HG03064 (cell line): ENCODE measurements around the gene MSL2.
"Not testable (repeated sequence)": the region's sequence is repeated elsewhere in the genome, so short reads cannot be mapped to it uniquely, and the experiment has no call there.

Source experiments
- ATAC-seq: cut with Tn5 transposase; IDR thresholded peaks from one replicate; pipeline ENCODE4 v1.9.1; 2021; ENCODE audit warnings: low read depth; ENCODE audit not compliant: unreplicated experiment

Gene MSL2

DNA sequence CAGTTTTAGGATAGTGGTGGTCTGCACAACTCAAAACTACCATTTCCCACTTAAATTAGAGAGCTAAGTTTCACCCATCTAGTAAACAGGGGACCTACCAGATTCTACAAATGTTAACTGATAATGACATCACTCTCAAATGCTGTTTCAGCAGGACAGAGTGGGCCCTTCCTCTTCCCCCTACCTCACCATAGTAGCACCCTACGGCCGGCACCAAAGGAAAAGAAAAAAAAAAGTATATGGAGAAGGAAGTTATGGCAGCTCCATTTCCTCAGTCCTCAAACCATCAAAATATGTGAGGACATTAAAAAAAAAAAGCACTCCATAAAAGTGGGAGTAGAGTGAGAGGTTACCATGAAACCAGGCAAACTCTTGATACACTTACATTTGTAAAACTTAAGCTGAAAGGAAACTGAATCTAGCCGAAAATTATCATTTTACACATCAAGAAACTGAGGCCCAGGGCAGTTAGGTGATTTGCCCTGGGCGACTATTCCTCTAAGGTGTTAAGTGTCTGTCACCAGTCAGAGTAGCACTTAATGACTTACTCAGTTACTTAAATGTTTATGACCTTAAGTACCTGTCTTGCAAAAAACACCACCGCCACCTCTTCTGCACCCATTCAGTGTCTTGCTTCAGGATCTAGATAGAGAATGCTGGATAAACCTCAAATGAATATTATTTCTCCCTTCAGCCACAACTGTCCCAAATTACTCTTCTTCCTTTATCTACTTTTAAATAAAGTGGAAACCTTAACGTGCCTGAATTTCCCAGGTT, 2.7 kb downstream of the MSL2 start:
- no peak for ATAC-seq

DNA sequence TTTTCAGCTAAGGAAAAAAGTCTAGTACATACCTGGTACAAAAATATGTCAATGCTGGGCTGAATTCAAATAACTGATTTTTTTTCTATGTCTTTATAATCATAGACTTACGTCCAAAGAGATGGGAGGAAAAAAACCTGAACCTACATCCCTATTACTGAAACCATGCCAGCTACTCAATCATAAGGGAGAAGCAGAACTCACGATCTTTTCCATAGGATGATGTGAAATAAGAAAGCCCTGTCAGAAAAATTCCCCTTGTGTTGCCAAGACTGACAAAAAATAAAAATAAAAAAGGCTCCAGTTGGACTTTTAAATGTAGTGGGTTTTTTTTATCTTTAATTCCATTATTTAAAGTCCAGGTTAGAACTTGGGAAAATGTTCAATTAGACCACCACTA, 3.3 kb downstream of the MSL2 start:
- no peak for ATAC-seq

DNA sequence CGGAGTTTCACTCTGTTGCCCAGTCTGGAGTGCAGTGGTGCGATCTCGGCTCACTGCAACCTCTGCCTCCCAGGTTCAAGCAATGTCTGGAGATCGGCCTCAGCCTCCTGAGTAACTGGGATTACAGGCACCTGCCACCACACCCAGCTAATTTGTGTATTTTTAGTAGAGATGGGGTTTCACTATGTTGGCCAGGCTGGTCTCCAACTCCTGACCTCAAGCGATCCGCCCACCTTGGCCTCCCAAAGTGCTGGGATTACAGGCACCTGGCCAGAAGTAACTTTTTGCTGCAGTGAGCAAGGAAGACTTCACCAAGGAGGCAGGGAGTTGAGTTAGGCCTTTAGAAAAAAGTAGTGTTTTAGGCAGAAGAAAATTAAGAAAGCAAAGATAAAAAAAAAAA, 3.9 kb downstream of the MSL2 start:
- ATAC-seq = not testable (repeated sequence)

DNA sequence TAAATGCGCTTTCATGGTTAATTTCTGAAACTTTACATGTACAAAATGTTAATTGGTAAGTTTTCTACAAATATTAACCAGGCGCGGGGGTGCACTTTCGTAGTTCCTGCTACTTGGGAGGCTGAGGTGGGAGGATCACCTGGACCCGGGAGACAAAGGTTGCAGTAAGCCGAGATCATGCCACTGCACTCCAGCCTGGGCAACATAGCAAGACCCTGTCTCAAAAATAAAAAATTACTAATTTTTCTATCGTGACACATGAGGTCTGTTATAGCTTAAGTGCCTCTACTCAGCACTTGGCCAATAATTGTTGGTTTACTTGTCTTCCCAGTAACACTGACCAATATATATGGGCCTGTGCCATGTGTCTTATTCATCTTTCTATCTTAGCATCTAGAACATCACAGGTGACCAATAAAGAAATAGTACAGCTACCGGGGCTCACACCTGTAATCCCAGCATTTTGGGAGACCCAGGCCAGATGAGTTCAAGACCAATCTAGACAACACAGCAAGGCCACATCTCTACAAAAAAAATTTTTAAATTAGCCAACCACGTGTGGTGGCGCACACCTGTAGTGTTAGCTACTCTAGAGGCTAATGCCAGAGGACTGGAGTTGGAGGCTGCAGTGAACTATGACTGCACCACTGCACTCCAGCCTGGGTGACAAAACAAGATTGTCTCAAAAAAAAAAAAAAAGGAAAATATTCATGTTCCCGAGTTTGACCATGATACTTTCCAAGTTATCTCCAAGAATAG, 6.1 kb downstream of the MSL2 start:
- no peak for ATAC-seq

DNA sequence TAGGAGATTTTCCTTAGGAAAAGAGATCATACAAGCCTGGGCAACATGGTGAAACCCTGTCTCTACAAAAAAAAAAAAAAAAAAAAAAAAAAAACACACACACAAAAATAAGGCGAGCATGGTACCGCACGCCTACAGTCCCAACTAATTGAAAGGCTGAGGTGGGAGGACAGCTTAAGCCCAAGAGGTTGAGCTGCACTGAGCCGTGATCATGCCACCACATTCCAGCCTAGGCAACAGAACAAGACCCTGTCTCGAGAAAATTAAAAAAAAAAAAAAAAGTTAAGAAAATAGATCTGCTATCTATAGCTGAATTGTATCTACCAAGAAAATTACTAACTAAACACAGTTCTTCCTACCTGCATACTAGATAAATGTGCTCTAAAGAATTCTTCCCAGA, 7.1 kb downstream of the MSL2 start:
- ATAC-seq = no peak

DNA sequence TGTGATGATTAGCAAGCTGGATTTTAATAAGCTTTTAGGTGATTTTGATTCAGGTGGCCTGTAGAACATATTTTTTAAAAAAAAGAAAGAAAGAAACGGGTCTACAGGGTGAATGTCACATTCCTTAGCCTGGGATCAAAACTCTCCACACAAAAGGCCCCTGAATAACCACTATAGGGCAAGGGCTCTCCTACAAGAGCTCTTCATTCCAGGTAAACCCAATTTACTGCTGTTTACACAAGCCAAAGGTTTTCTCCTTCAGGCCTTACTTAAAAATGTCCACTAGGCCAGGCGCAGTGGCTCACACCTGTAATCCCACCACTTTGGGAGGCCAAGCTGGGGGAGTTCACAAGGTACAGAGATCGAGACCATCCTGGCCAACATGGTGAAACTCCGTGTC, 8.3 kb downstream of the MSL2 start:
- ATAC-seq = no peak

DNA sequence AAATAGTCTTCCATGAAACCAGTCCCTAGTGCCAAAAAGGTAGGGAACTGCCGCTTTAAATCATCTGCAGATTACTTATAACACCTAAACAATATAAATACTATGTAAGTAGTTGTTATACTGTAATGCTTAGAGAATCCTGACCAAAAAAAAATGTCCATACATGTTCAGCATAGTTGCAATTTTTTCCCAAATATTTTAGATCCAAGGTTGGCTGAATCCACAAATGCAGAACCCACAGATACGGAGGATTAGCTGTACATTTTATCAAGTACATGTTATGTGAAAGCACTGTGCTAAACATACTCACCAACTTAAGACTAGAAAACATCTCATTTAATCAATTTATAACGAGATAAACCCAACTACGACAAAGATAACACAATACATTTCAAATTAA, 9.3 kb downstream of the MSL2 start:
- no peak for ATAC-seq

DNA sequence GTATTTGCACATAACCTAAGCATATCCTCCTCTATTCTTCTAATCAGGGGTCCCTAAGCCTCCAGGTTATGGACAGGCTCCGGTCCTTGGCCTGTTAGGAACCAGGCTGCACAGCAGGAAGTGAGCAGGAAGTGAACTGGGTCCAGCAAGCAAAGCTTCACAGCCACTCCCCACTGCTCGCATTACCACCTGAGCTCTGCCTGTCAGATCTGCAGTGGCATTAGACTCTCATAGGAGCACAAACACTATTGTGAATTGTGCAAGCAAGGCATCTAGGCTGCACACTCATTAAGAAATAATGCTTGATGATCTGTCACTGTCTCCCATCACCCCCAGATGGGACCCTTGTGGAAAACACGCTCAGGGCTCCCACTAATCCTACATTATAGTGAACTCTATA, 9.8 kb downstream of the MSL2 start:
- no peak for ATAC-seq

DNA sequence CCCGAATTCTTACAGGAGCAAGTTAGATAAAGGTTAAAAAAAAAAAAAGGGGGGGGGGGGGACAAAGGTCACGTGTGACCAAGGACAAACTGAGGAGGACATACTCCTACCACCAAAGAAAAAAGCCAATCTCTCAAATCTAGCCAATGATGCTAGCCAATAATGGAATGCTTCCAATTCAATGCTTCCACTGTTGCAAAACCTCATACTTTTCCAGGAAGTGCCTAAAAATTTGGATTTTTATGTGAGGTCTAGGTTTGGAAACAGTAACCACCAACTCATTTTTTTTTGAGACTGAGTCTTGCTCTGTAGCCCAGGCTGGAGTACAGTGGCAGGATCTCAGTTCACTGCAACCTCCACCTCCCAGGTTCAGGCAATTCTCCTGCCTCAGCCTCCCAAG, 11.4 kb downstream of the MSL2 start:
- ATAC-seq = no peak

DNA sequence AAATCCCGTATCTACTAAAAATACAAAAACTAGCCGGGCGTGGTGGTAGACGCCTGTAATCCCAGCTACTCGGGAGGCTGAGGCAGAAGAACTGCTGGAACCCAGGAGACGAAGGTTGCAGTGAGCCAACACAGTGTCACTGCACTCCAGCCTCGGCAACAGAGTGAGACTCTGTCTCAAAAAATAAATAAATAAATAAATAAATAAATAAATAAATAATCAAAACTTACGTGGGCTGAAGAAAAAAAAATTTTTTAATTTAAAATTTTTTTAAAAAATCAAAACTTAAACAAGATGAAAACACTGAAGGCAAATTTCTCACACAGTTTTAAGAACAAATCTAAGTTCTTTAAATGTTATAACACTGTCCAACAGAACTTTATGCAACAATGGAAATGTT, 14.4 kb downstream of the MSL2 start:
- no peak for ATAC-seq

DNA sequence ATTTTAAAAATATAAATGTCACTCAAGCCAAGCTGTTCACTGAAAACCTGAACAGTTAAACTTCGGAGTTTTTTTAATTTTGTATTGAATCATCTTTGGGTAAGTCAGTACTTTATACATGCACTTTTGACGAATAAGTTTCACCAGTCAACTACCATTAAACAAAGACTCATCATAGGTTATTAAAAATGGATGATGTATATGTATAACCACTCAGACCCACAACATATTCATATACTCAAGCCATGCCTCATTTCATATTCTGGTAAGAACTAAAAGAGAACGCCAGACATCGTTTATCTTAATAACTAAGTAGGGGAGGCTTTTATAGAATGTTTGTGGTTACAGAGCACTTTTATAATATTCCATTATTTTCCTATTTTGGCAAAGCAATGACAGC, 18.3 kb downstream of the MSL2 start:
- no peak for ATAC-seq

DNA sequence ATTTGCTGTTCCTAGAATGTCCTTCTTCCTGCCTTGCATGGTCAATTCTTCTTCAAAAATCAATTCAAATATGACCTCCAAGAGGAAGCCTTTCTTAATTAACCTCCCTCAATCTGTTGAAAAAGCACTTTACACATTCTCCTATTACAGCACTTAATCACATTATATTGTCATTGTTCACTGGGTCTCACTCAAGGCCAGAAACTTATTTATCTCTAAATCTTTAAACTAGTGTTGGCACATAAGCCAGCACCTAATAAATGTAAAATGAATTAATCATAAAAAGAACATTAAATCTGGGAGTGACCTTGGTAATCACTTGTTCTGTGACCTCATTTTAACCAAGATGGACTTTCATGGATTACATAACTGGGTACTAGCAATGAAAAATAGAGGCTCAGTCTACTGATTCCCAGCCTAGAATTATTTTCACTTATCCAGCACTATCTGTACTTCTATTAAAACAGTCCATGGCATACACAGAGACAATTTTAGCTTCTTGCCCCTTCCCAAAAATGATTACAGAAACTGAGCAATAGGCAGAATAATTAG, 22.1 kb downstream of the MSL2 start:
- no peak for ATAC-seq

DNA sequence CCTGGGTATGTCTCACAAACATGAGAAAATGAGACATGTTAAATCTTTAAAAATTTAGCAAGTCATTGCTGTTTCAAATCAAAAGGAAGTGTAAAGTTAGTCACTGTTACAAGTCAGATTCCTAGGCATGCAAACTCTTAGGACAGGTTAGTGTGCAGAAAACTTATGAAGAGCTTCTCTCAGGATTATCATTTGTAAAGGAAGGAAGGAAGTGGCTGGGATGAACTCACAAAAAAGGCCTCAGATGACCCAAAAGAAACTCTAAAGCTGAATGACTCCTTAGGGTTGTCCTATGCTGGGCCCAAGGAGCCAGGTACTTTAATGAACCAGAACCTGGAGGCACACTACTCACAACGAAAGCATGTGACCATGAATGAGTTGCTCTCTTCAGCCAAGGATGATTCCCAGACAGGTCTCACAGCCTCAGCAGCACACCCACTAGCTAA, 25.0 kb downstream of the MSL2 start:
- no peak for ATAC-seq

DNA sequence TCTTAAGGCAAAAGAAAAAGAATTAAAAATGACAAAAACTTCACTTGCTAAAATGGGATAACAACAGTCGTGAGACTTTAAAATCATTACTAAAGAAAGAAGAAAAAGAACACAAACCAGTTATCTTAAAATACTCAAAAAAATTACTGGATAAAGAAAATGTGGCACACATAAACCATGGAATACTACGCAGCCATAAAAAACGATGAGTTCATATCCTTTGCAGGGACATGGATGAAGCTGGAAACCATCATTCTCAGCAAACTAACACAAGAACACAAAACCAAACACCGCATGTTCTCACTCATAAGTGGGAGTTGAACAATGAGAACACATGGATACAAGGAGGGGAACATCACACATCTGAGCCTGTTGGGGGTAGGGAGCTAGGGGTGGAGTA, 27.9 kb downstream of the MSL2 start:
- not testable (repeated sequence) for ATAC-seq

DNA sequence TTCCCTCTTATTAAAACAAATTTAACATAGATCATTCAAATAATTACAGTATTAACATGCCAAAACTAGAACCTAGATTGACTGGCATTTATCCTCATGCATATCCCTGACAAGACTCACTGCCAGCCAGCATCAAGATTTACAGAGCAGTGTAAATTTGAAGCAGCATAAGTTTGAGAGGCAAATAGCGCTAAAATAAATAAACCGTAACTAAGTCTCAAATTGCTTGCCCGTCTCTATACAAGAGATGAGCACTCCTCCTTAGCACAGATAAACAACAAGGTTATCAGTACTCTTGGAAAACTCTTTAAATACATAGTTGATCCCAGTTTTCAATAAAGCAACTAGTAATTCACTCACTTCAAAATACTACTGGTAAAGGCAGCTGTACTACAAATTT, 29.6 kb downstream of the MSL2 start:
- ATAC-seq = no peak

DNA sequence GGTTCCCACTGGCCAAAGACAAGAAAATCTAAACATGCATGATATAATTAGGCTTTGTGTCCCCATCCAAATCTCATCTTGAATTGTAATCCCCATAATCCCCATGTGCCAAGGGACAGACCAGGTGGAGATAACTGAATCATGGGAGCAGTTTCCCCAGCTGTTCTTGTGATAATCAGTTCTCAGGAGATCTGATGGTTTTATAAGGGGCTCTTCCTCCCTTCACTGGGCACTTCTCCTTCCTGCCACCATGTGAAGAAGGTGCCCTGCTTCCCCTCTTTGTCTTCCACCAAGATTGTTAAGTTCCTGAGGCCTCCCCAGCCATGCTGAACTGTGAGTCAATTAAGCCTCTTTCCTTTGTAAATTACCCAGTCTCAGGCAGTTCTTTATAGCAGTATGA, 32.5 kb downstream of the MSL2 start:
- not testable (repeated sequence) for ATAC-seq

DNA sequence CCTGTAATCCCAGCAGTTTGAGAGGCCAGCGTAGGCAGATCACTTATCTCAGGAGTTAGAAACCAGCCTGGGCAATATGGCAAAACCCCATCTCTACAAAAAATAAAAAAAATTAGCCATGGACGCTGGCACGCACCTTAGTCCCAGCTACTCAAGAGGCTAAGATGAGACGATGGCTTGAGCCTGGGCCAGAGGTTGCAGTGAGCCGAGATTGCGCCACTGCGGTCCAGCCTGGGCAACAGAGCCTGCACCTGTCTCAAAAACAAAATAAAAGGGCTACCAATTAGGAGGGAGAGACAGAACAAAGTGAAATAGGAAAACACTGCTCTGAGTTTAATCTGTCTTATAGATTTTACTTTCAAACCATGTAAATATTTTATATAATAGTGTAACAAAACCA, 33.8 kb downstream of the MSL2 start:
- no peak for ATAC-seq

DNA sequence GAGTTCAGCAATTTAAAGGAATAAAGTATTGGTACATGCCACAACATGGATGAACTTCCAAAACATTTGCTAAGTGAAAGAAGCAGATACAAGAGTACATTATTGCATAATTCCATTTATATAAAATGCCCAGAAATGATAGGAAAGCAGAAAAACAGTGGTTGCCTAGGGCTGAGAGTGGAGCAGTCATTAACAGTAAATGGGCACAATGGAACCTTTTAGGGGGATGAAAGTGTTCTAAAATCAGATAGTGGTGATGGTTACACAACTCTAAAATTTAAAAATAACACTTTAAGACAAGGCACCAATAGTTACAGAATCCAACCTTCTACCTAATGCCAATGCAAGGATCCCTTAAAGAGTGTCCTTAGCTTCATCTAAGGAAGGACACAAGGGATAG, 34.6 kb downstream of the MSL2 start:
- no peak for ATAC-seq

DNA sequence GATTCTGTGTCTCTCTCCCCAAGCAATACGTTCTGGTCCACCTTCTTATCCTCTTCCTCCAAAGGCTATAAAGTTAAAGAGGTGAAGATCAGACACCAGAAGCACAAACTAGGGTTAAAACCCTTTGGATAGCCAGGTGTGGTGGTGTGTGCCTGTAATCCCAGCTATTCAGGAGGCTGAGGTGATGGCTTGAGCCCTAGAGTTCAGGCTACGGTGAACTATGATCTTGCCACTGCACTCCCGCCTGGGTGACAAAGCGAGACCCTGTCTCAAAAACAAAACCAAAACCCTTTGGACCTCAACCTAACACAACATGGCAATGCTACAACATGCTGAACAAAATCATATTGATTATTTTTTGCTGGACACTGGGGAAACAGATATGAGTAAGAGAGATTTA, 43.2 kb downstream of the MSL2 start:
- ATAC-seq = no peak

DNA sequence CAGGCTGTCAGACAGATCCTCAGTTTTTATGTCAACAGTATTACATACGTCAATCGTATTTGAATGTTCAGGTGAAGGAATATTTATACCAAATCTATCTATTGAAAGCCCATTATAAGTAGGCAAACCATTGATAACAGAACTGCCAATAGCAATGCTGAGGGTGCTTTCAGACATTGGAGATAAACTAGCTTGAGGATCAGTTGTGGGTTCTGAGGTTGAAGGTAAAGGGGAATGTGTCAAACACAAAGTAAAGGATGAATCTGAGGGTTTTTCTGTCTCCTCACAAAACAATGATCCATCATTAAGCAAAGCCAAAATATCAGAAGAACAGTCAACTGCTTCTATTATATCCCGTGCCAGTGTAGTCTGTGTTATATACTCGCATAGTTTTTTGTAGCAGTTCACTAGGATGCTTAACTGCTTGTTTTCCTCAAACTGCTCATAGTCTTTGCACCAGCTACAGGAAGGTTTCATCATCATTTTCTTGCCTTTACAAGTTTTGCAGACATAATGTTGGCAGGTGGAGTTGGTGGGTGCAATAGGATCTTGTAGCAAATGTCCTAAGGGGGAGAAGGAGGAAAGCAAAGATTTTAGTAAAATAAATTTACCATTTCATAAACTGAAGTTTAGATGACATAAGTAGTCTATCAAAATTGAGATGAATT, 43.8 kb downstream of the MSL2 start:
- ATAC-seq = no peak

DNA sequence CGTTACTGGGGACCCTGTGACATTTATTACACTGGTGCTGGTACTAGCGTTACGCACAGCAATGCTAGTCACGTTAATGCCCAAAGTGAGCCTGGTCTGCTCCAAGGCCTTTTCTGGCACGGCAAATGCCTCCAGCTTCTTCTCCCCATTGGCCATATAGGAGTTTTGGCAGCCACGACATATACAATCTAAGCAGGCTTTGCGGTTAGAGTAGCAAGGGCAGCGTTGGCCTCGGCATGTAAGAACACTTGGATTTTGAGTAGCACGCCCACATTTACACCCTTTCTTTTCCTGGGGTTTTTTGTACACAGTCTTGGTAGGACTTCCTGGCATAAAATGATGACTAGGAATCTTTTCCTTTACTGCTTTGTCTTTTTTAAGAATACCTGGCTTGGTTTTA, 44.9 kb downstream of the MSL2 start:
- ATAC-seq = no peak
